Mucosa of rectum (tissue), 2 donors: ENCODE measurements around the gene TEAD1.

Source experiments
- H3K27ac ChIP-seq, 2 donors: one replicate each; pipeline ENCODE4 v1.7.0; 2013; ENCODE audit warnings: inconsistent platforms in 2 of 2, low read depth in 2 of 2, low read length in 2 of 2
- H3K27me3 ChIP-seq, 2 donors: one replicate each; pipeline ENCODE4 v1.7.0; 2013; ENCODE audit warnings: low read length in 2 of 2; ENCODE audit not compliant: control insufficient read depth in 2 of 2, insufficient read depth in 2 of 2
- H3K36me3 ChIP-seq, 2 donors: one replicate each; pipeline ENCODE4 v1.7.0; 2013; ENCODE audit warnings: low read length in 2 of 2; ENCODE audit not compliant: control insufficient read depth in 2 of 2, insufficient read depth in 2 of 2
- H3K4me1 ChIP-seq, 2 donors: one replicate each; pipeline ENCODE4 v1.7.0; 2013; ENCODE audit warnings: low read length in 2 of 2, mild to moderate bottlenecking in 1 of 2; ENCODE audit not compliant: control insufficient read depth in 2 of 2, insufficient read depth in 2 of 2
- H3K4me3 ChIP-seq, 2 donors: one replicate each; pipeline ENCODE4 v1.7.0; 2013; ENCODE audit warnings: low read length in 2 of 2
- H3K9ac ChIP-seq, 2 donors: one replicate each; pipeline ENCODE4 v1.7.0; 2013; ENCODE audit warnings: low read length in 2 of 2, low read depth in 1 of 2, mild to moderate bottlenecking in 1 of 2
- H3K9me3 ChIP-seq, 2 donors: one replicate each; pipeline ENCODE4 v1.7.0; 2013; ENCODE audit warnings: low read length in 2 of 2; ENCODE audit not compliant: control insufficient read depth in 2 of 2
- donor health status: healthy.
- donor health status: Normal muscosa, but diverticular disease.

TEAD1 gene

DNA sequence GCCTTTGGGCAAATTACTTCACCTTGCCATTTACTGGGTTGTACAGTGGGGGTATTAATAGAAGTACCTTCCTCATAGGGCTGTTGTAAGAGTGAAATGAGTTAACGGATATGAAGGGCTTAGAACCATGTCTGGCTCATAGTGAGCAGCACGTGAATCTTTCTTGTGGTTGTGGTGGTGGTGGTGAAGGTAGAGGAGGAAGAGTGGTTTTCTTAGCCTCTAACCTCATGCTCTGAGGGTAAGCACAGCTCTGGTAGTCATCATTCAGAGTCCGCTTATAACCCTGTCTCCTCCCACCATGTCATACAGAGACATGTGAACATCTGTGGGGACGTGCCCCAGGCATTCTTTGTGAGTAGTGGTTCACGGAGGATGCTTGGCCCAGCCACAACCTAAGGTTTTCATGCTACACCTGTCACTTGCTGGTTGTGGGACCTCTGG, 43.6 kb downstream of the TEAD1 start:
- Histone ChIP-seq H3K4me3 (no peak overlapping the region), H3K9ac (no peak overlapping the region), H3K27ac (no peak overlapping the region), H3K36me3 (no peaks in the 10 kb centered on the region), H3K27me3 (no peaks in the 10 kb centered on the region), H3K9me3 (no peaks in the 10 kb centered on the region), H3K4me1 (peaks cover 0 to under 1% of the 10 kb centered on the region in 2 donors)

GRCh38 chr11:12719221-12719620, 45.0 kb downstream of the TEAD1 start:
- Histone ChIP-seq H3K27me3 (no peaks in the 10 kb centered on the region), H3K4me3 (no peak overlapping the region), H3K9me3 (no peaks in the 10 kb centered on the region), H3K9ac (no peak overlapping the region), H3K4me1 (peaks cover 10 to 11% of the 10 kb centered on the region in 2 donors), H3K27ac (no peak overlapping the region), H3K36me3 (no peaks in the 10 kb centered on the region)

DNA sequence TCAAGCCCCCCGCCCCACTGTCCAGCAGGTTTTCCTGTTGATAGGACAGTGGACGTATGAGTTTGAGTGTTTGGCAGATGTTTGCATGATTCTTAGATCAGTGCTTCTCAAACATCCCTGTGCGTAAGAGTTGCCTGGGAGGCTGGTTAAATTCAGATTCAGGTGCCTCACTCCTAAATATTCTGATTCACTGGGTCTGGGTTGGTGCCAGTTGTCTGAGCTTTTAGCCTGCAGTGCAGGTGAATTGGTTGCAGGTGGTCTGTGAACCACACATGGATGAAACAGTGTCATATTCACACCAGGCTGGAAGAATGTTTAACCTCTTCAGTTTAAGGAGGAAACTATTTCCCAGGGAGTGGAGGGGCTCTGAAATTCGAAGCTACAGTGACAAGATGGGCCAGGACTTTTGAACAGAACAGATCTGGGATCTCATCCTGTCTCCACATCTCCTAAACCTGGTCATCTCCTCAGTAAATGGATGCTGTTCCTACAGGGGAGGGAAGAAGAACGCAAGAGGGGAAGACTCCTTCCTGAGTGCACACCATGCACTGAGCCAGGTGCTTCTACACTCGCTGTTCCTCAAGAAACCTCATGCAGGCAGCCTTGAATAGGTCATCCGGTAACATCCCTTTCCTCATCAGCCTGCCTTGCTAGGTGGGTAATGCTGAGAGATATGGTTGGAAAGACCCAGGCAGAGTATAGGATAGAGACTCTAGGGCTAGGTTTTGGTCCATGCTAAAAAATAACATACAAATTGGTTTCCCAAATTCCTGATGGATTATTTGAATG, 47.8 kb downstream of the TEAD1 start:
- Histone ChIP-seq H3K4me1 (peaks cover 22 to 23% of the 10 kb centered on the region in 2 donors), H3K4me3 (no peak overlapping the region), H3K27ac (no peak overlapping the region), H3K27me3 (no peaks in the 10 kb centered on the region), H3K36me3 (no peaks in the 10 kb centered on the region), H3K9ac (no peak overlapping the region), H3K9me3 (no peaks in the 10 kb centered on the region)

DNA sequence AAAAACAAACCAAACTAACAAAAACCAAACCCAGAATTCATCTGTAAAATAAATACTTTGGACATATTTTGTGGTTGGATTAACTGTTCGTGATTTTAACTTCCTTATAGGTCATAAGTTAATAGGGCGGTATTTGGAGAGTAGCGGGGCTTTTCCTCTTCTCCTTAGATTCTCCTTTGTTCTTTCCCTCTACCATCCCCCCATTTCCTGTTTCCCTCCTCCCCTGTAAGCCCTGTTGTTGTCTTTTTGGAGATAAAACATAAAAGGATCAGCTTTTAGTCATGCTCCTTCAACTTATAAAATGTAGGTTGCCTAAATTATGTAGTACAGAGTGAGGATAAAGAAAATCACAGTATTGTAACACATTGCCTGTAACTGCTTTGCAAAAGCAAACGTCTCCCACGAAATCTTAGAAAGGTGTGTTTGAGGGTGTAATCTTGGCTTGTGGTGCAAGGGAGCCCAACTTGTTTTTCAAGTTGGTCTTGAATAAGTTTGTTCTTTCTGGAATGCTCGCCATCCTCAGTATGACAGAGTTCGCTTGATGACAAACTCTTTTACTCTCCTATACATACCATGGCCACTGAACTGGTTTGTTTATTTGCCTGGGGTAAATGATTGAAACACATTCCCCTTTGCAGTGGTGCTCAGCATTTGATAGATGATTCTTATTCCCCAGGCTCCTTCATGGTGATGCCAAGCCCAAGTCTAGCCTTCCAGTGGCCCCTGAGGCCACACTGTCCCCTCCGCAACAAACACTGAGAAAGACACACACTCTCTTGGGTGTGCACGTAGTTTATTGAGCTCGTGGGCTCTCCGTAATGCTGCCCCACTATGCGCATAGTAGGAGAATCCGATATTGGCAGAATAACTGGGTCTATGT, 49.4 kb downstream of the TEAD1 start:
- H3K27ac ChIP-seq: peak overlapping the region; percentile 90 to 91
- peaks cover 22 to 26% of the 10 kb centered on the region in 2 donors for H3K4me1 ChIP-seq
- H3K9me3 ChIP-seq: no peaks in the 10 kb centered on the region
- H3K27me3 ChIP-seq: no peaks in the 10 kb centered on the region
- peak overlapping the region; percentile 20 to 39 for H3K4me3 ChIP-seq
- no peaks in the 10 kb centered on the region for H3K36me3 ChIP-seq
- peak overlapping the region; percentile 27 to 67 for H3K9ac ChIP-seq

- Histone ChIP-seq H3K4me1 (peaks cover 22 to 26% of the 10 kb centered on the region in 2 donors), H3K27ac (peak overlapping the region; percentile 90 to 91), H3K36me3 (no peaks in the 10 kb centered on the region), H3K27me3 (no peaks in the 10 kb centered on the region), H3K9me3 (no peaks in the 10 kb centered on the region), H3K9ac (peak overlapping the region; percentile 27 to 67), H3K4me3 (peak overlapping the region; percentile 20 to 39)
Observed at GRCh38 chr11:12724301-12725054, 50.3 kb downstream of the TEAD1 start.

GRCh38 chr11:12725055-12725862, 51.0 kb downstream of the TEAD1 start:
- no peaks in the 10 kb centered on the region for H3K9me3 ChIP-seq
- H3K27ac ChIP-seq: peak overlapping the region; percentile 90 to 91
- H3K36me3 ChIP-seq: no peaks in the 10 kb centered on the region
- peaks cover 22 to 26% of the 10 kb centered on the region in 2 donors for H3K4me1 ChIP-seq
- no peaks in the 10 kb centered on the region for H3K27me3 ChIP-seq
- H3K4me3 ChIP-seq: no peak overlapping the region
- H3K9ac ChIP-seq: peak overlapping the region; percentile 27 to 67

- Histone ChIP-seq H3K36me3 (no peaks in the 10 kb centered on the region), H3K27me3 (no peaks in the 10 kb centered on the region), H3K27ac (no peak overlapping the region), H3K9ac (no peak overlapping the region), H3K9me3 (no peaks in the 10 kb centered on the region), H3K4me3 (no peak overlapping the region), H3K4me1 (peaks cover 22 to 26% of the 10 kb centered on the region in 2 donors)
Observed at GRCh38 chr11:12725863-12726682, 51.9 kb downstream of the TEAD1 start.

DNA sequence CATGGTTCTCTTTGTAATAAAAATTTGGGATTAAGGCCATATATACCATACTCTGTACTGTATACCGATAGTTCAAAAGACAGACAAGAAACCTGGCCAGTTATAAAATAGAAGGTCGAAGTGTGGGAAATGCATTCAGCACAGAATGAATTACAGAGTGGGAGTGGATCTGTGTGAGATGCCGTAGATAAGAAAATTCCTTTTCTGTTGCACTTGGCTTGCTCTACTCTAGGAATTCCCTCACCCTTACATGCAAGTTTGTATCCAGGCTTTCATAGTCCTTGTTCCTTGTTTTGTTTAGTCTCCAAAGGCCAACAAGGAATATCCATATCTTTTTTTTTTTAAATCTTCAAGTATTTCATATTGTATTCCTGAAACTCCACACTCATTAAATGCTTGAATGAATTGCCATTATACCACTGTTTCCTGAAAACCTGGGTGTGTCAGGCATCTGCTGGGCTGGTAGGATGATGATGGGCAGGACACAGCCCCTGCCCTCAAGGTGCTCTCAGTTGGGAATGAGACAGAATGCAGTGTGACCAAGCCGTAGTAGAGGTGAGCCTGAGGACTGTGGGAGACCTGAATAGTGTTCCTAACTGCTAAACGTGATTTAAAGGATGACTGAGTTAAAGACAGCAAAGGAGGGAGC, 53.5 kb downstream of the TEAD1 start:
- Histone ChIP-seq H3K9ac (no peak overlapping the region), H3K27me3 (no peaks in the 10 kb centered on the region), H3K36me3 (no peaks in the 10 kb centered on the region), H3K27ac (no peak overlapping the region), H3K4me3 (no peak overlapping the region), H3K4me1 (peaks cover 22 to 26% of the 10 kb centered on the region in 2 donors), H3K9me3 (no peaks in the 10 kb centered on the region)
